Tibial nerve (tissue), 3 donors: ENCODE data around the gene PACSIN1.

ENCODE experiments used
- POLR2A ChIP-seq, 2 donors: fragments of 450-650 bp; IDR thresholded peaks; one replicate each; pipeline ENCODE4 v1.6.1; 2017; ENCODE audit warnings: antibody characterized with exemption in 2 of 2, mild to moderate bottlenecking in 2 of 2, moderate library complexity in 2 of 2
- TF ChIP-seq, protein P1 (sequence below), 5 experiments: fragments of 200-600 bp in 3 of 5; fragments of 450-650 bp in 2 of 5; sonication (generic) in 3 of 5; IDR thresholded peaks; one replicate each; pipeline ENCODE4 v1.5.1; 2016 to 2019; ENCODE audit warnings: antibody characterized with exemption in 5 of 5, mild to moderate bottlenecking in 3 of 5, moderate library complexity in 2 of 5

DNA sequence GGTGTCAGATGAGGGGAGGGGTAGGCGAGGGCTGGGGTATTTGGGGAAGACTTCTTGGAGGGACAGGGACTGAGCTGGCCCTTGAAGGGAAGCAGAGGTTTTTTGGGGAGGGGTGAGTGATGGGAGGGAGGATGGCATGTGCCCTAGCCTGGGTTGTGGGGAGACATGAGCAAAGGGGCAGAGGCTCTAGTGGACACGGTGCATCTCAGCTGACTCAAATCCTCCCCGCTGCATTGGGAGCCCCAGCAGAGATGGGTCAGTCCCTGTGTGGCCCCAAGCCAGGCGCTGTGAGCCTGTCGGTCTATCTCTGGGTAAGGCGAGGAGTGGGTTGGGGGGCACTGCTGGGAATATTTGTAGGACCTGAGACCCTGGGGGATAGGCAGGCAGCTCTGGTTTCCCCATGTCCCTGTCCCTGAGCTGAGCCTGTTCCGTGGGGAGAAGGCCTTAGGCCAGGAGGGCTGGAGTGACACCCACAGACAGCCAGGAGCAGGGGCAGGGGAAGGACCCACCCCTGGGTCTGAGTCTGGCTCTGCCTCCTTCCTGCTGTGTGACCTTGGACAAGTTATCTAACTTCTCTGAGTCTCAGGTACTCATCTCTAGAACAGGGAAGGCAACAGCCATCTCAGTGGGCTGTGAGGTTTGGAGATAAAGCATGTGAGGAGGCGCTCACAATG is 54.2 kb downstream of the PACSIN1 start:
- TF ChIP-seq, protein P1, sequence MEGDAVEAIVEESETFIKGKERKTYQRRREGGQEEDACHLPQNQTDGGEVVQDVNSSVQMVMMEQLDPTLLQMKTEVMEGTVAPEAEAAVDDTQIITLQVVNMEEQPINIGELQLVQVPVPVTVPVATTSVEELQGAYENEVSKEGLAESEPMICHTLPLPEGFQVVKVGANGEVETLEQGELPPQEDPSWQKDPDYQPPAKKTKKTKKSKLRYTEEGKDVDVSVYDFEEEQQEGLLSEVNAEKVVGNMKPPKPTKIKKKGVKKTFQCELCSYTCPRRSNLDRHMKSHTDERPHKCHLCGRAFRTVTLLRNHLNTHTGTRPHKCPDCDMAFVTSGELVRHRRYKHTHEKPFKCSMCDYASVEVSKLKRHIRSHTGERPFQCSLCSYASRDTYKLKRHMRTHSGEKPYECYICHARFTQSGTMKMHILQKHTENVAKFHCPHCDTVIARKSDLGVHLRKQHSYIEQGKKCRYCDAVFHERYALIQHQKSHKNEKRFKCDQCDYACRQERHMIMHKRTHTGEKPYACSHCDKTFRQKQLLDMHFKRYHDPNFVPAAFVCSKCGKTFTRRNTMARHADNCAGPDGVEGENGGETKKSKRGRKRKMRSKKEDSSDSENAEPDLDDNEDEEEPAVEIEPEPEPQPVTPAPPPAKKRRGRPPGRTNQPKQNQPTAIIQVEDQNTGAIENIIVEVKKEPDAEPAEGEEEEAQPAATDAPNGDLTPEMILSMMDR (IDR thresholded peaks at IDR 0.05) = no peak
- no peak for TF ChIP-seq POLR2A (IDR thresholded peaks at IDR 0.05)
